GM12873 (cell line): Measurements from ENCODE around the gene FGF21.

Experiments used
- CTCF ChIP-seq: IDR thresholded peaks from 2 replicates; pipeline ENCODE4 v1.5.1; 2012; ENCODE audit warnings: low read depth, mild to moderate bottlenecking, moderate library complexity, low read length, control low read depth; ENCODE audit not compliant: insufficient read depth; ENCODE audit errors: missing control alignments

FGF21 gene

DNA sequence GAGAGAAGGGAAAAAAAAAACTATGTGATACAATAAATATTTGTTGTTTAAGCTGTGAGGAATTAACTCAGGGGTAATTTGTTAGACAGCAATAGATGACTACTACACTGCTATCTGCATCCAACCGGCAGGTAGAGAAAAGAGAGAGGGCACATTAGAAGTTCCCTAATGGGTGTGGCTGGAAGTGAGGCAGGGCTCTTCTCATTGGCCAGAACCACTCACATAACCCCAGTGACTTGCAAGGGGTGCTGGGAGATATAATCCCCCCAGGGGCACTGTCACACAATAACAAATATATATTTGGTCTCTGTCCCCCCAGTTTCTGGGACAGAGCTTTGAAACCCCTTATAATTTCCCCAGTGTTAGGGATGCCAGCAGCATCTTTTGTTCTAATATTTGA, 24.3 kb downstream of the FGF21 start:
- TF ChIP-seq CTCF, result no peak

GRCh38 chr19:48780631-48781391, 25.5 kb downstream of the FGF21 start:
- no peak for TF ChIP-seq CTCF

GRCh38 chr19:48784527-48784926, 29.2 kb downstream of the FGF21 start:
- TF ChIP-seq CTCF, result peak; percentile 11

- TF ChIP-seq CTCF, result no peak
Measured at GRCh38 chr19:48793271-48793670, 37.9 kb downstream of the FGF21 start.

- TF ChIP-seq CTCF, result no peak
Measured at GRCh38 chr19:48794291-48794690, 39.0 kb downstream of the FGF21 start.

GRCh38 chr19:48795055-48795684, 39.8 kb downstream of the FGF21 start:
- TF ChIP-seq CTCF, result peak; percentile 93

DNA sequence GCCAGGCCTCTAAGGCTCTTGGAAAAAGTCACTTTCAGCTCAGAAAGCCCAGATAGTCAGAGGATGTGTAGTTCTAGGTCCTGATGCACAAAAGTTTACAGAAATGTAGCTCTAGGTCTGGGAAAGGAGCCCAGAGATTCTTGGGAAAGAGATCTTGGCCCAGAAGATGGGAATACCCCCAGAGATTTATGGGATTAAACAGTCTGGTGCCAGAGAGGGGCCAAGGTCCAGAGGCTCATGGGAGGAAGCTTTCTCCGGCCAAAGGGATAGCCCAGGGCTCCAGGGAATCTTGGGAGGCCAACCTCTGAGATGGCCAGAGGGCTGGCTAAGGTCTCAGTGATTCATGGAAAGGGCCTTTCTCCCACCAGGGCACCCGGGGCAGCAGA, 40.4 kb downstream of the FGF21 start:
- TF ChIP-seq CTCF, result no peak
